ENCODE measurements around the gene LZTFL1.

LZTFL1 gene

DNA sequence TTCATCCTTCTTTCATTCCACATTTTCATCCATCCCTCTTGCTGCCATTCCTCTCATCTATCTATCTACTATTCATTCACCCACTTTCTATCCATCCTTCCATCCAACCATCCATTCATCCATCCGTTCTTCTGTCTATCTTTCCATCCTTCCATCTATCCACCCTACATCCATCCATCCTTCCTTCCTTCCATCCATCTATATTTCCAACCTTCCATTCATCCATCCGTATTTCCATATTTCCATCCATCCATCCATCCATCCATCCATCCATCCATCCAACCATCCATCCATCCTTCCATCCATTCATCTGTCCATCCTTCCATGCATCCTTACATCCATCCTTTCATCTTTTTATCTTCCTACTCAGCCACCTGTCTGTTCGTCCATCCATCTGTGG is 59.5 kb downstream of the LZTFL1 start:
- no peak for DNase-seq

DNA sequence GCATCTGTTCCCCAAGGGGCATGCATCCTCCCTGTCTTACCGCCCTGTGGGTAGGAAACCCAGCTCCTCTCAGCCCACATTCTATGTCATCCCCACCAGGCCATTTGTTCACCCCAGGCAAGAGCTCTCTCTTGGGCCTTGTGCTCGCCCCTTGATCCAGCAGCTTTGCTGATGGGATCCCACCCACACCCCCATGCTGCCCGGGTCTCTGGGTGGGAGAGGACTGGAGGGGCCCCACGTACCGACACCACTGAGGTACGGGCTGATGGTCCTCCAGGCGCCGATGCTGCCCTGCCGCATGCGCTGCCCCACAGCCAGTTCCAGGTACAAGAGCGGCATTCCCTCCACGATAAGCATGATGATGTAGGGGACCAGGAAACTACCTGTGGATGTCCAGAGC is 60.1 kb downstream of the LZTFL1 start:
- DNase-seq, result no peak

DNA sequence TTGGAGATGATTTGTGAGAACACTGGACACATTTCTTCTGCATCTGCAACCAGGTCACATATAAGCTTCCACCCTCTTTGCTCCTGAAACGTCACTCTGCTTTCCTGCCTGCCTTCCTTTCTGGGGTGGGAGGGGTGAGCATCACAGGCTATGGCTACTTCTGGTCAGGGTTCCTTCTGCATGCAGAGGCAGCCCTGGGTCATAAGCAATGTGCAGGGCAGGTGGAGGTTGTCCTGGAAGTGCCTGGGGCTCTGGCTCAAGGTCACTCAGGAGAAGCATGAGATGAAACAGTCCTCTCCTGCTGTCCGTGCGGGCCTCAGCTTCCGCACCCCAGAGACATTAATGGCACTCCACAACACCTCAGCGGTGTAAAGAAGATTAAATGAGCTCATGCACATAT is 60.6 kb downstream of the LZTFL1 start:
- DNase-seq, result no peak

DNA sequence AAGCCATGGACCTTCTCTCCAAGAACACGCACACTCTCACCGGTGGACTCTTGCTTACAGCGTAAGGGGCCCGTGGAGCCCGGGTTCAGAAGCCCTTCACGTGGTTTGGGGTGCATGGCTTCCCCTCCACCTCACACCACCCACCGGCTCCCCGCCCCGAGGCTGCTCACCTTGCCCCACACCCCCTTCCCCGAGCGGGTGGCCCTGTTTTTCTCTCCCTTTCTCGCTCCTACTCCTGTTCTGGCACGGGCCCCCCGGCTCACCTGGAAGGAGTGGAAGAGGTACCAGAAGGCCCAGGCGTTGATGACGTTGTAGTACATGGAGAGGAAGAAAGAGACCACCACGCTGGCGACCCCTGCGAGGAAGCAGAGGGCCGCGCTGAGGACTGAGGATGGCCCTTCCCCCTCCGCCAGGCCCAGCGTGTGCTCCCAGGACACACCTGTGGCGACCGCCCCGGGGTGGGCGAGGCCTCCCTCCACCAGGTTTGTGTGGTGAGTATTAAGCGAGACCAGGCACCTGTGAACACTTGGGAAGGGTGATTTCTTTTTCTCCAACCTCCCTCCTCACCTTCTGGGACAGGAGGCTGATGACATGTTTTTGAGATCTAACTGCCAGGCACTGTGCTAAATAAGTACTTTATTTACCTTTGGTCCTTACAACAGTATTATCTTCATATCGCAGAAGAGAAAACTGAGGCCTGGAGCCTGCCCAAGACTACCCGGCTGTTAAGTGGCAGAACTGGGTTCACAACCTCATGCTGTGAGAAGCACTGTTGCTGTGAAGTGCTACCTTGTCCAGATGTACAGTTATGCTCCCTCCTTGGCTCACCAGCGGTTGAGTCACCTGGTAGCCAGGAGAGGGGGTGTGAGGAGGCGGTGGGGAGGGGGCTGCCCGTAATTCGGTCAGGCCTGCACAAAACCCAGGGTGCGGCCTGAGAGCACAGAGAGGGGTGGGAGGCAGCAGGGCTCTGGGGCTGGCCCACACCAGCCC is 61.9 kb downstream of the LZTFL1 start:
- no peak for DNase-seq

DNA sequence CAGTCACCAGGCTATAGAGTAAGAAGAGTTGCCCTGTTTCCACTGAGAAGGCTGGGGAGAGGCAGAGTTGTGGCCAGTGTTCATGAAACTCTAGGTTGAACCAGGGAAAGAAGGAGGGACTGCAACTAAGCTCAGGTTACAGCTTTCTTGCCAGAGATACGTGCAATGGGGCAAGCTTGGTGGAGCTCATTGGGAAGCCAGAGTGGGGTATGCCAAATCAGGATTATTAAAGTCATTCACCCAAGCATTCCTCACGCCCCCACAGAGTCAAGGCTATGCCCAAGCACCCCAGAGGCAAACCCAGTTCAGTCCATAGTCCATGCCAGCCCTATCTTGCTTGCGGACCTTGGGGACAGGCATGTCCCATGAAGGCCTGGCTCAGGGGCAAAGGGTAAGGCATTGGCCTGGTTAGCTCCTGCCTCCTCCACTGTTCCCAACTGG is 63.1 kb downstream of the LZTFL1 start:
- no peak for DNase-seq

DNA sequence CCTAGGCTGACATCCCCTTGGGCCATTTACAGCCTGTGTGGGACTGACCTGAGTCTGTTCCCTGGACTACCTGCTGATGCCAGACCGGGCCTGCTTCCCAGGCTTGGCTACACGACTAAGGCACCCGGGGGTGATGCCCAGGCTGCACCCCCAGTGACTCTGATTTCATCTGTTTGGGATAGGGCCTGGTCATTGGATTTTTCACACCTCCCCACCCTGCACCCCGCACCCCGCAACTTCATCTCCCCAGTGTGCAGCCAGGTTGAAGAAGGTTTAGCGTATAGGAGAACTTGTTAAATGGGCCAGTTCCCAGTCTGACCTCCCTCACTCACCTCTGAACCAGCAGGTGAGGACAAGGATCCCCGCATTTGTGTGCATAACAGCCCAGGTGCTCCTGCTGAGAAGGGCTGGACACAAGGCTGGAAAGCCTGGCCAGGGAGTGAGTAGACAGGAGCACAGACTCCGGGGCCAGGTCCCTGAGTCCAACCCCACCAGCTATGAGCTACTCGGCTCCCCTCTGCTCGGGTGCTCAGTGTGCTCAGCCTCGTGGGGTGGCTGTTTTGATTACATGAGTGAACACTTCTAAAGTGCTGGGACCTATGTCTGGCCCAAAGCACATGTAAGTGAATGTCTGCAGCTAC is 64.1 kb downstream of the LZTFL1 start:
- no peak for DNase-seq

DNA sequence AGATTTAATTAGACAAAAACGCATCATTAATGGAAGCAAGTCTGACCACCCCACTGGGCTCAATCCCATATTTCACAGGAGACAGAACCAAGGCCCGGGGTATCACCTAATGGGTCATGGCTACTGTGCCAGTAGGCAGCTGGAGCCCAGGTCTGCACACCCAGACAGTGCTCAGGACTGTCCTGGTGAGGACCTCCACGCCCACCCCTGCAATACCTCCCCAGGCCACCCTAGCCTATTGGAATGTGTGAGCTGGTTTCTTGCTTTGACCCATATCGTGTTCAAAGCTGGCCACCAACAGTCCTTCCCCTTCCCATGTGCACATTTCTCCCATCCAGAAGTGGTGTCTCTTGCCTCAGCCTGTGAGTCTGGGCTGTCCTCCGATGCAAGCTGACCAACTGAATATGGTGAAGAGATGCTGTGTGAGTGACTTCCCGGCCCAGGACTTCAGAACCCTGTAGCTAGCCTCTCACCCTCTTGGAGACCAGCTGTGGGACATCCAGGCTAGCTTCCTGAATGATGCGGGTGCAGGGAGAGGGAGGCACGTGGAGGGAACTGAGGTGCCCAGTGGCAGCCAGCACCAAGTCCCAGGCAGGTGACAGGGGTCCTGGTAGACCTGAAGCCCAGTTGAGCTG is 64.7 kb downstream of the LZTFL1 start:
- no peak for DNase-seq

DNA sequence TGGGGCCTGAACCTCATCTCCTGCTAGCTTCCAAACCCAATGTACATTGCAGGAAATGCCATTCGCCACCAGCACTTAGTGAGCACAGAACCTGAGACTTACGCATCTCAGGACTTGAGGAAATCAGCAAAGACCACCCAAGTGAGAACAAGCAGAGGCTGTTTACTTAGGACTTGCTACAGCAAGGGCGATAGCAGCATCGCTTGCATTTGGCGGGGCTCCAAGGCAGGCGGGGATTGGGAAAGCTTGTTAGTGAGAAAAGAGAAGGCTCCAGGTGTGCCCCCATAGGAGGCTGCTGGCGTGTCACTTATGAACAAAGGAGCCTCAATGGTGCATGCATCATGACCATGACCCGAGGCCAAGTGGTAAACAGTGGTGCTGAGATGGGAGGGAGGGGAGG is 65.3 kb downstream of the LZTFL1 start:
- peak; percentile 29 to 35 for DNase-seq

DNA sequence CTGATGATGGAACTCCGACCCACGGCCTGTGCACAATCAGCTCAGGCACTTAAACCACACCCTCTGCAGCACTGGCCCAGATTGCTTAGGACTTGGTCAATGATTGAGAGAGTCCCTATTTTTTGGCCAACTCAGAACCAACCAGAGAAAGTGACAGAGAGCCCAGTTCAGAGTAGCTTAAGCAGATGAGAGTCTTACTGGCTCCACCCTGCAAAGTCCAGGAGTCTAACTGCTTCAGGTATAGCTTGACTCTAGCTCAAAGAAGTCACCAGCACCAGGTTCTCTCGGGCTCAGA is 65.7 kb downstream of the LZTFL1 start:
- no peak for DNase-seq

DNA sequence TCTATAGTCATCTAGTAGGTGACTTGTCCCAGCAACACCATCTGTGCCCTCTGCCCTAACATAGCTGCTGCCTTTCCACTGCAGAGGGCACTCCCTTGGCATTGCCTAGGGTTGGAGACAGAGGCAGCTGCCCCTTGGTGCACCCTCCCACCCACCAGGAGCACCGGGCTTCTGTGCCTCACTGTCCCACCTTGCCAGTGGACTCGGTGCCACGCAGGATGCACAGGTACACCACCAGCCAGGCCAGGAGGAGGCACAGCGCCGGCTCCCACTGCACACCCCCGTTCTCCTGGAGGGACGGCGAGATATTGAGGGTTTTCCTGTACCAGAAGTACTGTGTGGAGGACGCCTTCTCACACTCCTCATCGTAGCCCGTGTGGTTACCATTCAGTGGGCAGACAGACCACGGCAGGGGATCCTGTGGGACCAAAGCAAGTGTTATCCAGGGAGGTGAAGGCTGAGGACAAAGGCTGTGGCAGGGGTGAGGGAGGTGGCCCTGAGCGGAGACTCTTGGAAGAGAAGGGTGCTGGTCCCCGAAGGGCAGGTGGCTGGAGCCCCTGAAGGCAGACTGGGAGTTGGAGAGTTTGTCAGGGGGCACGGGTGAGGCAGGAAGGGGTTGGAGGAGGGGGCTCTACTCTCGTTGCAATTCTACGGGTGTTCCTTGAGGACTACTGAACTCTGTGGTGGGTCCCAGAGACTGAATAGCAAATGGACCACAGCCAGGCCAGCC is 66.2 kb downstream of the LZTFL1 start:
- no peak for DNase-seq

DNA sequence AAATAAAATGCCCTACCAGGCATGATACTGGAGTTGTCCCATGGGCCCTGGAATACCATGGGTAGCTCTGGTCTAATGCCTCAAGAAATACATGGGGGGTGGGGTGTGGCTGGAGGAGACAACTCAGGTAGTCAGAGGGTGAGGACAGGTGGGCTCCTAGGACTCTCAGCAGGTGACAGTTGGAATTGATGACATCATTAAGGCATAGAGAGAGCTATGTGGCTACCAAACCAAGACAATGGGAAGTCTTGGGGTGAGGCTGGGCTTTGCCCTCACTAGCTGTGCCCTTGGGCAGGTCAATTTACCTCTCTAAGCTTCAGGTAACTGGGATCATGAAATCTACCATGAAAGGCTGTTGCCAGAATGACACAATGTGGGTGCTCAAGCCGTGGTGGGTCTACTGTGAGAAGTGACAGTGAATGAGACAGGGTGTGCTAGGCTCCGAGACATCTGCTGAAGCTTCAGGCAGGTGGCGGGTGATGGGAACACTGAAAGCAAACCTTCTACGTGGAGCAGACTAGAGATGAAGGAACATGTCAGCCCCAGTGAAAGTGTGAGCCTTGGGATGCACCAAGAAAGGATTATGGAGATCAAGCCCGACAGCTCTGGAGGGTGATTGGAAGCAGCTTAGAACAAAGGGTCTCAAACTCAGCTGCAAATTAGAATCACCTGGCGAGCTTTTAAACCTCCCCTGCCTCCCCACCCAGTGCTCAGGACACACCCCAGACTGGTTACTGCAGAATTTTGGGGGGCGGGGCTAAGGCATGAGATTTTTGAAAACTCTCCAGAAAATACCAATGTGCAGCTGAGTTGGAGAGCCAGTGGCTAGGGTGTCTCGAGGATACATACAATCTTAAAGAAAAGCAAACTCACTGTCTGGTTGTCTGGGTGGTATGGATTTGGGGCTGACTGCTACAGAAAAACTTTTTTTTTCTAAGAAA is 67.1 kb downstream of the LZTFL1 start:
- no peak for DNase-seq

DNA sequence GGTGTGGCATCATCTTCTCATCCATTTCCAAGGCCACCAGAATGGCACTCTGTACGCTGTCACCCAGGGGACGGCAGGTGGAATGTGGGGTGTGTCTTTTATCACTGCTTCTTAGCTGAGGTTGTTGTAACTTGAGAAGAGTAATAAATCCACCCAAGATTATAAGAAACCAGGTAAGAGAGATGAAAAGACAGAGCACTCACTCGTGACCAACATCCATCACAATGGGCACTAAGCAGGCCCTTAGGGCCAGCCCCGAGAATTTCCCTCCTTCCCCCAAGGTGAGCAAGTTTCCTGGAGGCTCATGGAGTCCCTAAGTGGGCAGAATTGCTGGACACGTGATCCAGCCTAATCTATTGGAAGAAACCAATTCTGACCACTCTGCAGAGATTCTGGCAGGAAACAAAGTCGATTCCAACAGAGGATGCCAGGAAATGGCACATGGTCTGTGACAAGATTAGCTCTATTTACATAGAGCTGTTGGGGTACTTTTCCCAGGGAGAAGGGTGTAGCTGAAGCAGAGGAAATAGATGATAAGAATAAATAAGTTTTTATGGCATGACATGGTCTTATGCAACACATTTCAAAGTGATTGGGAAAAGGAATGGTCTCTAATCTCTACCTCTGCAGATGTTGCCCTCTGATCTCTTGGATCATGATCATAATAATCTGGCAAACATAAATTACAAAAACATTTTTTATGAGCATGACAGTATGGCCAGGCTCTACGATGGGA is 68.0 kb downstream of the LZTFL1 start:
- DNase-seq, result no peak
